Astrocyte (in vitro differentiated cells and primary cell): Measurements from ENCODE around the gene CELF5. TPM values are rescaled to one million over a fixed set of nuclear protein-coding genes. Genes with fewer than 3 reads are reported as not detected.
A peak's percentile ranks its signal among the peaks of the same experiment; 100 is the strongest.

Source experiments
- DNase-seq: peaks from one replicate; pipeline ENCODE4 v3.0.0-alpha.2; 2010; ENCODE audit warnings: low read depth
- FAIRE-seq: peaks from 2 replicates; lab custom pipeline; 2011; peaks lifted over from hg19 to GRCh38; lab: Jason Lieb, UNC
- H2AFZ ChIP-seq: 2 replicates; pipeline ENCODE4 v1.6.0; 2012; ENCODE audit warnings: low read depth, low read length, inconsistent platforms
- H3K27ac ChIP-seq: 2 replicates; pipeline ENCODE4 v1.5.1; 2011; ENCODE audit warnings: low read depth, low read length, inconsistent platforms
- H3K27me3 ChIP-seq: 2 replicates; pipeline ENCODE4 v1.6.0; 2011; ENCODE audit warnings: low read length, inconsistent platforms; ENCODE audit not compliant: insufficient read depth
- H3K36me3 ChIP-seq: 2 replicates; pipeline ENCODE4 v1.5.1; 2011; ENCODE audit warnings: low read length, inconsistent platforms; ENCODE audit not compliant: insufficient read depth
- H3K4me1 ChIP-seq: 2 replicates; pipeline ENCODE4 v1.5.1; 2011; ENCODE audit warnings: low read length, inconsistent platforms; ENCODE audit not compliant: insufficient read depth
- H3K4me2 ChIP-seq: 2 replicates; pipeline ENCODE4 v1.6.0; 2012; ENCODE audit warnings: low read length, inconsistent platforms
- H3K4me3 ChIP-seq: 2 replicates; pipeline ENCODE4 v1.5.1; 2011; ENCODE audit warnings: low read depth, mild to moderate bottlenecking, low read length, inconsistent platforms; ENCODE audit not compliant: insufficient read depth
- H3K79me2 ChIP-seq: 2 replicates; pipeline ENCODE4 v1.6.0; 2012; ENCODE audit warnings: mild to moderate bottlenecking, low read length, inconsistent platforms; ENCODE audit not compliant: insufficient read depth
- H3K9ac ChIP-seq: 2 replicates; pipeline ENCODE4 v1.6.0; 2012; ENCODE audit warnings: mild to moderate bottlenecking, low read length, inconsistent platforms
- H3K9me3 ChIP-seq: 2 replicates; pipeline ENCODE4 v1.5.1; 2012; ENCODE audit warnings: low read depth, mild to moderate bottlenecking, low read length, inconsistent platforms; ENCODE audit not compliant: insufficient read depth
- H4K20me1 ChIP-seq: 2 replicates; pipeline ENCODE4 v1.6.0; 2012; ENCODE audit warnings: low read length, inconsistent platforms; ENCODE audit not compliant: insufficient read depth
- H3K27ac Mint-ChIP-seq: one replicate; pipeline ENCODE4 v1.8.0; 2021; ENCODE audit warnings: mild to moderate bottlenecking, mixed read lengths; ENCODE audit not compliant: unreplicated experiment
- H3K27me3 Mint-ChIP-seq: one replicate; pipeline ENCODE4 v1.8.0; 2021; ENCODE audit warnings: low read depth, mixed read lengths; ENCODE audit not compliant: unreplicated experiment
- H3K36me3 Mint-ChIP-seq: one replicate; pipeline ENCODE4 v1.8.0; 2021; ENCODE audit warnings: low read depth, mixed read lengths; ENCODE audit not compliant: unreplicated experiment
- H3K4me1 Mint-ChIP-seq: one replicate; pipeline ENCODE4 v1.8.0; 2021; ENCODE audit warnings: low read depth, mixed read lengths; ENCODE audit not compliant: unreplicated experiment
- H3K4me3 Mint-ChIP-seq: one replicate; pipeline ENCODE4 v1.8.0; 2021; ENCODE audit warnings: mild to moderate bottlenecking, moderate library complexity, mixed read lengths; ENCODE audit not compliant: unreplicated experiment
- H3K9me3 Mint-ChIP-seq: one replicate; pipeline ENCODE4 v1.8.0; 2021; ENCODE audit warnings: mild to moderate bottlenecking, mixed read lengths; ENCODE audit not compliant: unreplicated experiment
- CTCF ChIP-seq: IDR thresholded peaks from 2 replicates; pipeline ENCODE4 v1.5.1; 2011; ENCODE audit warnings: low read depth, mild to moderate bottlenecking, inconsistent platforms, low read length, moderate library complexity; ENCODE audit not compliant: insufficient read depth
- EZH2 ChIP-seq: IDR thresholded peaks from 2 replicates; pipeline ENCODE4 v1.6.1; 2012; ENCODE audit warnings: mild to moderate bottlenecking, low read length, inconsistent platforms; ENCODE audit not compliant: insufficient read depth
- total RNA-seq: library from RNA; stranded (reverse); gene quantifications from 2 replicates; pipeline ENCODE4 v1.2.1, GENCODE V29; 2021

Gene CELF5
- total RNA-seq, 1 donor from 2014 or later: 1.2 TPM

GRCh38 chr19:3225169-3225485, 666 bp downstream of the CELF5 start:
- Mint-ChIP-seq H3K4me1 (no peaks in the 10 kb centered on the region), H3K4me3 (no peak overlapping the region), H3K27ac (no peak overlapping the region), H3K9me3 (peaks cover 2% of the 10 kb centered on the region), H3K27me3 (peaks cover 36% of the 10 kb centered on the region), H3K36me3 (no peaks in the 10 kb centered on the region)
- TF ChIP-seq EZH2 (no peak), CTCF (no peak)
- Histone ChIP-seq H3K27ac (no peak overlapping the region), H3K4me2 (no peak overlapping the region), H3K4me1 (no peaks in the 10 kb centered on the region), H3K9me3 (no peaks in the 10 kb centered on the region), H3K79me2 (no peaks in the 10 kb centered on the region), H3K36me3 (no peaks in the 10 kb centered on the region), H3K27me3 (peaks cover 23% of the 10 kb centered on the region), H4K20me1 (no peaks in the 10 kb centered on the region), H2AFZ (no peak overlapping the region), H3K4me3 (no peak overlapping the region), H3K9ac (no peak overlapping the region)
- FAIRE-seq (no peak), DNase-seq (no peak)

- Histone ChIP-seq H3K27ac (no peak overlapping the region), H2AFZ (no peak overlapping the region), H3K4me2 (no peak overlapping the region), H3K27me3 (peaks cover 23% of the 10 kb centered on the region), H4K20me1 (no peaks in the 10 kb centered on the region), H3K4me1 (no peaks in the 10 kb centered on the region), H3K9me3 (no peaks in the 10 kb centered on the region), H3K9ac (no peak overlapping the region), H3K79me2 (no peaks in the 10 kb centered on the region), H3K36me3 (no peaks in the 10 kb centered on the region), H3K4me3 (no peak overlapping the region)
- no peaks in the 10 kb centered on the region for H3K36me3 Mint-ChIP-seq
- FAIRE-seq (no peak), DNase-seq (no peak)
- no peak overlapping the region for H3K27ac Mint-ChIP-seq
- H3K4me1 Mint-ChIP-seq: no peaks in the 10 kb centered on the region
- TF ChIP-seq EZH2: peak; percentile 80
- no peak for TF ChIP-seq CTCF
- peaks cover 2% of the 10 kb centered on the region for H3K9me3 Mint-ChIP-seq
- peaks cover 36% of the 10 kb centered on the region for H3K27me3 Mint-ChIP-seq
- H3K4me3 Mint-ChIP-seq: no peak overlapping the region
These were observed 1.2 kb downstream of the CELF5 start for GRCh38 chr19:3225677-3226093.

GRCh38 chr19:3227054-3227626, 2.7 kb downstream of the CELF5 start:
- H3K9me3 Mint-ChIP-seq: peaks cover 3% of the 10 kb centered on the region

More at GRCh38 chr19:3227054-3227626, 2.7 kb downstream of the CELF5 start:
- H3K4me1 ChIP-seq: no peaks in the 10 kb centered on the region
- DNase-seq (no peak), FAIRE-seq (no peak)
- H3K4me3 ChIP-seq: no peak overlapping the region
- Mint-ChIP-seq H3K36me3 (no peaks in the 10 kb centered on the region), H3K27me3 (peaks cover 37% of the 10 kb centered on the region), H3K4me1 (no peaks in the 10 kb centered on the region), H3K4me3 (no peak overlapping the region), H3K27ac (no peak overlapping the region)
- no peak overlapping the region for H3K9ac ChIP-seq
- no peaks in the 10 kb centered on the region for H4K20me1 ChIP-seq
- no peak overlapping the region for H2AFZ ChIP-seq
- no peaks in the 10 kb centered on the region for H3K9me3 ChIP-seq
- H3K27ac ChIP-seq: no peak overlapping the region
- no peaks in the 10 kb centered on the region for H3K79me2 ChIP-seq
- H3K27me3 ChIP-seq: peaks cover 23% of the 10 kb centered on the region
- no peak for TF ChIP-seq CTCF
- TF ChIP-seq EZH2: no peak
- no peaks in the 10 kb centered on the region for H3K36me3 ChIP-seq
- no peak overlapping the region for H3K4me2 ChIP-seq
